Measurements from ENCODE around the gene TMEM44.
"Not testable (repeated sequence)": the region's sequence is repeated elsewhere in the genome, so short reads cannot be mapped to it uniquely, and the experiment has no call there.

TMEM44 gene

GRCh38 chr3:194657439-194657838 lies 24.2 kb upstream of the TMEM44 start:
- H3K27ac ChIP-seq: peak overlapping the region in 1 of 21 experiments; percentile 51
- no peak overlapping the region for H3K4me3 ChIP-seq

GRCh38 chr3:194654443-194654842 lies 21.2 kb upstream of the TMEM44 start:
- no peak overlapping the region for H3K4me3 ChIP-seq
- peak overlapping the region in 5 of 21 experiments; percentile 4 to 51 (median 19) for H3K27ac ChIP-seq

- Histone ChIP-seq H3K4me3 (no peak overlapping the region), H3K27ac (no peak overlapping the region)
Measured at GRCh38 chr3:194647747-194648146, 14.5 kb upstream of the TMEM44 start.

- Histone ChIP-seq H3K27ac (no peak overlapping the region), H3K4me3 (no peak overlapping the region)
Measured at GRCh38 chr3:194642769-194643168, 9.6 kb upstream of the TMEM44 start.

- H3K4me3 ChIP-seq: no peak overlapping the region
- H3K27ac ChIP-seq: peak overlapping the region in 5 of 21 experiments; percentile 5 to 43 (median 29)
Measured at GRCh38 chr3:194640829-194641228, 7.6 kb upstream of the TMEM44 start.

GRCh38 chr3:194638991-194639605 lies 5.9 kb upstream of the TMEM44 start:
- Histone ChIP-seq H3K4me3 (no peak overlapping the region), H3K27ac (peak overlapping the region in 2 of 21 experiments; percentile 20 to 80)

GRCh38 chr3:194637541-194638400 lies 4.6 kb upstream of the TMEM44 start:
- Histone ChIP-seq H3K4me3 (no peak overlapping the region), H3K27ac (no peak overlapping the region)

- Histone ChIP-seq H3K27ac (no peak overlapping the region), H3K4me3 (no peak overlapping the region)
Measured at GRCh38 chr3:194637066-194637465, 3.8 kb upstream of the TMEM44 start.

- H3K4me3 ChIP-seq: peak overlapping the region; percentile 55 to 75 (median 63)
- peak overlapping the region in 16 of 21 experiments; percentile 8 to 78 (median 54) for H3K27ac ChIP-seq
Measured at GRCh38 chr3:194632809-194633348, 340 bp downstream of the TMEM44 start.

- H3K4me3 ChIP-seq: peak overlapping the region; percentile 55 to 75 (median 63)
- H3K27ac ChIP-seq: peak overlapping the region in 4 of 21 experiments; percentile 29 to 78 (median 62)
Measured at GRCh38 chr3:194632226-194632808, 902 bp downstream of the TMEM44 start.

GRCh38 chr3:194631696-194632095 lies 1.5 kb downstream of the TMEM44 start:
- no peak overlapping the region for H3K4me3 ChIP-seq
- no peak overlapping the region for H3K27ac ChIP-seq

- not testable (repeated sequence) for H3K4me3 ChIP-seq, H3K27ac ChIP-seq
Measured at GRCh38 chr3:194630681-194631080, 2.5 kb downstream of the TMEM44 start.

- H3K4me3 ChIP-seq: no peak overlapping the region
- H3K27ac ChIP-seq: no peak overlapping the region
Measured at GRCh38 chr3:194624956-194625355, 8.3 kb downstream of the TMEM44 start.

GRCh38 chr3:194623449-194624290 lies 9.5 kb downstream of the TMEM44 start:
- Histone ChIP-seq H3K27ac (no peak overlapping the region), H3K4me3 (no peak overlapping the region)

- Histone ChIP-seq H3K27ac (no peak overlapping the region), H3K4me3 (no peak overlapping the region)
Measured at GRCh38 chr3:194622621-194623340, 10.4 kb downstream of the TMEM44 start.

GRCh38 chr3:194621947-194622346 lies 11.3 kb downstream of the TMEM44 start:
- Histone ChIP-seq H3K4me3 (no peak overlapping the region), H3K27ac (no peak overlapping the region)

- no peak overlapping the region for H3K27ac ChIP-seq
- no peak overlapping the region for H3K4me3 ChIP-seq
Measured at GRCh38 chr3:194620196-194620595, 13.0 kb downstream of the TMEM44 start.

GRCh38 chr3:194619741-194620140 lies 13.5 kb downstream of the TMEM44 start:
- Histone ChIP-seq H3K27ac (no peak overlapping the region), H3K4me3 (no peak overlapping the region)
